Liver (tissue), 9 donors: ENCODE results near the gene KRTAP12-4. TPM values are rescaled to one million over a fixed set of nuclear protein-coding genes. Genes with fewer than 3 reads are reported as not detected.
"Not testable (repeated sequence)": the region's sequence is repeated elsewhere in the genome, so short reads cannot be mapped to it uniquely, and the experiment has no call there.

ENCODE experiments used
- DNase-seq: peaks from one replicate; pipeline ENCODE4 v3.0.0-alpha.2; 2017; ENCODE audit warnings: low spot score
- H3K27ac ChIP-seq, 2 donors: one replicate each; pipeline ENCODE4 v1.7.0; 2013; ENCODE audit warnings: inconsistent platforms in 2 of 2, low read length in 2 of 2, control low read depth in 1 of 2, low read depth in 1 of 2, mild to moderate bottlenecking in 1 of 2
- H3K27me3 ChIP-seq, 4 donors: one replicate each; pipeline versions ENCODE4 v1.6.1 to v1.7.0; 2013; ENCODE audit warnings: low read length in 3 of 4, inconsistent platforms in 1 of 4, mild to moderate bottlenecking in 1 of 4, moderate library complexity in 1 of 4; ENCODE audit not compliant: control insufficient read depth in 4 of 4, insufficient read depth in 4 of 4
- H3K36me3 ChIP-seq, 4 donors: one replicate each; pipeline versions ENCODE4 v1.6.1 to v1.7.0; 2013; ENCODE audit warnings: low read length in 3 of 4, mild to moderate bottlenecking in 3 of 4, low read depth in 1 of 4, moderate library complexity in 1 of 4; ENCODE audit not compliant: control insufficient read depth in 4 of 4, insufficient read depth in 3 of 4
- H3K4me1 ChIP-seq, 4 donors: one replicate each; pipeline versions ENCODE4 v1.6.1 to v1.7.0; 2013; ENCODE audit warnings: low read length in 3 of 4, mild to moderate bottlenecking in 3 of 4, moderate library complexity in 1 of 4; ENCODE audit not compliant: control insufficient read depth in 4 of 4, insufficient read depth in 4 of 4
- H3K4me3 ChIP-seq, 3 donors: one replicate each; pipeline versions ENCODE4 v1.6.1 to v1.7.0; 2013; ENCODE audit warnings: low read length in 3 of 3, control low read depth in 1 of 3, low read depth in 1 of 3, mild to moderate bottlenecking in 1 of 3
- H3K9ac ChIP-seq, 2 donors: one replicate each; pipeline ENCODE4 v1.7.0; 2013; ENCODE audit warnings: low read length in 2 of 2, mild to moderate bottlenecking in 2 of 2, moderate library complexity in 2 of 2, control low read depth in 1 of 2, low read depth in 1 of 2
- H3K9me3 ChIP-seq, 4 donors: one replicate each; pipeline versions ENCODE4 v1.6.1 to v1.7.0; 2013; ENCODE audit warnings: low read length in 3 of 4; ENCODE audit not compliant: control insufficient read depth in 4 of 4
- EGR1 ChIP-seq, 2 donors: IDR thresholded peaks; 2 replicates each; pipeline ENCODE4 v1.6.1; 2016 to 2018; ENCODE audit warnings: antibody characterized with exemption in 2 of 2, low read depth in 2 of 2
- FOXA1 ChIP-seq: IDR thresholded peaks from 2 replicates; pipeline ENCODE4 v1.6.1; 2016; ENCODE audit warnings: antibody characterized with exemption
- FOXA2 ChIP-seq: IDR thresholded peaks from 2 replicates; pipeline ENCODE4 v1.6.1; 2016; ENCODE audit warnings: antibody characterized with exemption
- HNF4A ChIP-seq, 2 donors: conservative IDR thresholded peaks; 2 replicates each; pipeline ENCODE4 v1.6.1; 2016; ENCODE audit warnings: antibody characterized with exemption in 2 of 2, mild to moderate bottlenecking in 2 of 2
- HNF4G ChIP-seq: IDR thresholded peaks from 2 replicates; pipeline ENCODE4 v1.6.1; 2016; ENCODE audit warnings: antibody characterized with exemption
- JUND ChIP-seq, 2 donors: IDR thresholded peaks; 2 replicates each; pipeline ENCODE4 v1.6.1; 2016; ENCODE audit warnings: antibody characterized with exemption in 2 of 2
- NR2F2 ChIP-seq: IDR thresholded peaks from 2 replicates; pipeline ENCODE4 v1.6.1; 2016; ENCODE audit warnings: antibody characterized with exemption
- RAD21 ChIP-seq, 2 donors: IDR thresholded peaks; 2 replicates each; pipeline ENCODE4 v1.6.1; 2016; ENCODE audit warnings: antibody characterized with exemption in 2 of 2, mild to moderate bottlenecking in 2 of 2
- RXRA ChIP-seq, 2 donors: IDR thresholded peaks; 2 replicates each; pipeline ENCODE4 v1.6.1; 2017 to 2018; ENCODE audit warnings: antibody characterized with exemption in 2 of 2, mild to moderate bottlenecking in 1 of 2
- TAF1 ChIP-seq: conservative IDR thresholded peaks from 2 replicates; pipeline ENCODE4 v1.6.1; 2016; ENCODE audit warnings: antibody characterized with exemption, mild to moderate bottlenecking
- WGBS: extraction: QIAGEN DNeasy Blood & Tissue Kit; methylation state at CpG from one replicate; pipeline ENCODE4 v1.1.7; 2013; 5-methylcytosine and 5-hydroxymethylcytosine counted together
- polyA plus RNA-seq, 2 donors: library from polyadenylated mRNA; stranded (reverse) in 1 of 2; unstranded in 1 of 2; fragments of 200-250 nt in 1 of 2; fragments of >200 nt in 1 of 2; fragmentation: Nextera tagmentation in 1 of 2; extraction: Ambion mirVana in 1 of 2; gene quantifications; one replicate each; pipeline versions ENCODE4 v1.2.1 to v1.2.3, GENCODE V29; 2013 to 2015
- total RNA-seq, 2 donors: library from RNA; depleted of rRNA; stranded (reverse); fragments of >200 nt; gene quantifications; one replicate each; pipeline ENCODE4 v1.2.3, GENCODE V29; 2014
- TF ChIP-seq, protein P1 (sequence below): IDR thresholded peaks from 2 replicates; pipeline ENCODE4 v1.6.1; 2016; ENCODE audit warnings: antibody characterized with exemption, mild to moderate bottlenecking
- TF ChIP-seq, protein P2 (sequence below): IDR thresholded peaks from 2 replicates; pipeline ENCODE4 v1.6.1; 2016; ENCODE audit warnings: antibody characterized with exemption
- TF ChIP-seq, protein P3 (sequence below): IDR thresholded peaks from 2 replicates; pipeline ENCODE4 v1.6.1; 2016; ENCODE audit warnings: antibody characterized with exemption
- TF ChIP-seq, protein P4 (sequence below): IDR thresholded peaks from 2 replicates; pipeline ENCODE4 v1.6.1; 2016; ENCODE audit warnings: antibody characterized with exemption
- TF ChIP-seq, protein P5 (sequence below): fragments of 150-350 bp; IDR thresholded peaks from 2 replicates; pipeline ENCODE4 v1.5.1; 2017; ENCODE audit warnings: improper control_type of control experiment, low read depth, low read length; ENCODE audit not compliant: missing input control
- donor health status: healthy.
- donor health status: healthy.
- donor health status: healthy.
- donor health status: healthy.
- donor health status: healthy.

The KRTAP12-4 gene
- total and polyA plus RNA-seq, 4 donors, result not detected

DNA sequence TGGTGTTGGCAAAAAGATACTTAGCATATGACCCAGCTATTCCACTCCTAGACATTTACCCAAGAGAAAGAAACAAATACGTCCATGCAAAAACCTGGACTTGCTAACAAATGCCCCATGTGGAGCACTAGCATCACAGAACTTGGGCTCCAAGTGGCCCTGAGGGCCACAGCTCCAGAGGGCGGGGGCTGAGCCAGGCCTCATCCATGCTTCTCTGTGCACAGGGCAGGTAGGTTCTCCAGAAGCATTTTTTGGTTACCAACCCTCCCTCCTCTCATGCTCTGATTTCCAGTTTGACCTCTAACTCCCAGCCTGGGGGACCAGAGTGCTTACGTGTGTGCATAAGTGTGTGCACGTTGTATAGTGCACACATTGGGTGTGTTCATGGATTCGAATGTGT is 10.2 kb upstream of the KRTAP12-4 start:
- Histone ChIP-seq H3K9me3 (no peaks in the 10 kb centered on the region), H3K27me3 (peaks cover 0 to 4% (median 0%) of the 10 kb centered on the region in 4 donors), H3K36me3 (no peaks in the 10 kb centered on the region), H3K9ac (no peak overlapping the region), H3K4me3 (no peak overlapping the region), H3K27ac (no peak overlapping the region), H3K4me1 (no peaks in the 10 kb centered on the region)
- TF ChIP-seq, protein P1, sequence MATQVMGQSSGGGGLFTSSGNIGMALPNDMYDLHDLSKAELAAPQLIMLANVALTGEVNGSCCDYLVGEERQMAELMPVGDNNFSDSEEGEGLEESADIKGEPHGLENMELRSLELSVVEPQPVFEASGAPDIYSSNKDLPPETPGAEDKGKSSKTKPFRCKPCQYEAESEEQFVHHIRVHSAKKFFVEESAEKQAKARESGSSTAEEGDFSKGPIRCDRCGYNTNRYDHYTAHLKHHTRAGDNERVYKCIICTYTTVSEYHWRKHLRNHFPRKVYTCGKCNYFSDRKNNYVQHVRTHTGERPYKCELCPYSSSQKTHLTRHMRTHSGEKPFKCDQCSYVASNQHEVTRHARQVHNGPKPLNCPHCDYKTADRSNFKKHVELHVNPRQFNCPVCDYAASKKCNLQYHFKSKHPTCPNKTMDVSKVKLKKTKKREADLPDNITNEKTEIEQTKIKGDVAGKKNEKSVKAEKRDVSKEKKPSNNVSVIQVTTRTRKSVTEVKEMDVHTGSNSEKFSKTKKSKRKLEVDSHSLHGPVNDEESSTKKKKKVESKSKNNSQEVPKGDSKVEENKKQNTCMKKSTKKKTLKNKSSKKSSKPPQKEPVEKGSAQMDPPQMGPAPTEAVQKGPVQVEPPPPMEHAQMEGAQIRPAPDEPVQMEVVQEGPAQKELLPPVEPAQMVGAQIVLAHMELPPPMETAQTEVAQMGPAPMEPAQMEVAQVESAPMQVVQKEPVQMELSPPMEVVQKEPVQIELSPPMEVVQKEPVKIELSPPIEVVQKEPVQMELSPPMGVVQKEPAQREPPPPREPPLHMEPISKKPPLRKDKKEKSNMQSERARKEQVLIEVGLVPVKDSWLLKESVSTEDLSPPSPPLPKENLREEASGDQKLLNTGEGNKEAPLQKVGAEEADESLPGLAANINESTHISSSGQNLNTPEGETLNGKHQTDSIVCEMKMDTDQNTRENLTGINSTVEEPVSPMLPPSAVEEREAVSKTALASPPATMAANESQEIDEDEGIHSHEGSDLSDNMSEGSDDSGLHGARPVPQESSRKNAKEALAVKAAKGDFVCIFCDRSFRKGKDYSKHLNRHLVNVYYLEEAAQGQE, result no peak
- TF ChIP-seq JUND (IDR thresholded peaks at IDR 0.05), result no peak
- TF ChIP-seq NR2F2, result no peak
- TF ChIP-seq TAF1, result no peak
- TF ChIP-seq, protein P2, sequence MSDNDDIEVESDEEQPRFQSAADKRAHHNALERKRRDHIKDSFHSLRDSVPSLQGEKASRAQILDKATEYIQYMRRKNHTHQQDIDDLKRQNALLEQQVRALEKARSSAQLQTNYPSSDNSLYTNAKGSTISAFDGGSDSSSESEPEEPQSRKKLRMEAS, result no peak
- TF ChIP-seq RAD21 (IDR thresholded peaks at IDR 0.05), result no peak
- no peak for TF ChIP-seq FOXA1
- no peak for TF ChIP-seq FOXA2
- no peak for TF ChIP-seq HNF4G
- no peak for TF ChIP-seq EGR1 (IDR thresholded peaks at IDR 0.05; ENCODE audit: low read depth in 2 of 2)
- no peak for TF ChIP-seq RXRA (IDR thresholded peaks at IDR 0.05)
- WGBS, result 77% methylated on average over 5 of the region's 5 CpGs
- no peak for DNase-seq

DNA sequence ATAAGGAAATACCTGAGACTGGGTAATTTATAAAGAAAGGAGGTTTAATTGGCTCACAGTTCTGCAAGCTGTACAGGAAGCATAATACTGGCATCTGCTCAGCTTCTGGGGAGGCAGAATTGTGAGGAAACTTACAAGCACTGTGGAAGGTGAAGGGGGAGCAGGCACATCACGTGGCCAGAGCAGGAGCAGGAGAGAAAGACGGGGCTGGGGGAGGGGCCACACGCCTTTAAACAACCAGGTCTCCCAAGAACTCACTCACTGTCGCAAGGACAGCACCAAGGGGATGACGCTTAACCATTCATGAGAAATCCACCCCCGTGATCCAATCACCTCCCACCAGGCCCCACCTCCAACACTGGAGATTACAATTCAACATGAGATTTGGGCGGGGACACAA is 7.1 kb upstream of the KRTAP12-4 start:
- H3K4me1 ChIP-seq, H3K27me3 ChIP-seq, H3K27ac ChIP-seq, DNase-seq, H3K4me3 ChIP-seq, H3K9ac ChIP-seq, H3K36me3 ChIP-seq, H3K9me3 ChIP-seq: not testable (repeated sequence)
- WGBS, result 55% methylated on average over 7 of the region's 7 CpGs

DNA sequence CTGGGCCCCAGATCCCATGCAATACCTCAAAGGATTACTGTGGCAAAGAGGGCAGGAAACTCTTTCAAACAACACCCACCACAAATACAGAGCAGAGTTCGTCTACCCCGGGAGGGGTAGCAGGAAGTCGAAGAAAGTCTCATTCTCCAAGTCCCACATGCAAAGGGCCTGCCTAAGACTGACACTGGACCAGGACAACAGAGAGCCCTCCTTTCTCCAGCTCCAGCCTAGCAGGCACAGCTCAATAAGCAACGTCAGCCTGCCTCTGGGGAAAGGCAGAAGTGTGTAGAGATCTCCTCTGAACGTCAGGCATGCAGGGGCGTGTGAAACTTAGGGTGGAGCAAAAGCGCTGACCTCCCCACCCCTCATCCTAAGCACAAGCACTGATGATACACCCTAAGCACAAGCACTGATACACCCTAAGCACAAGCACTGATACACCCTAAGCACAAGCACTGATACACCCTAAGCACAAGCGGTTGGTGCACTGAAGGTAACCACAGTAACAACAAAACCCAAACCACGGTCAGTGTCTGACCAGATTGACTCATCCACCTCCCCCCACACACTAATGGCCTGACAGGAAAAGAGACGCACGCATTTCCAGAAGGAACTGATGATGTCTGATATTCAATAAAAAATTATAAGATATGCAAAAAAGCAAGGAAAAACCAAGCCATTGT is 4.6 kb upstream of the KRTAP12-4 start:
- H3K4me3 ChIP-seq, result no peak overlapping the region
- no peaks in the 10 kb centered on the region for H3K36me3 ChIP-seq
- no peaks in the 10 kb centered on the region for H3K27me3 ChIP-seq
- H3K9me3 ChIP-seq, result peaks cover 0 to 5% (median 0%) of the 10 kb centered on the region in 4 donors
- no peak overlapping the region for H3K9ac ChIP-seq
- H3K4me1 ChIP-seq, result no peaks in the 10 kb centered on the region
- DNase-seq, result no peak
- H3K27ac ChIP-seq, result no peak overlapping the region
- WGBS, result 51% methylated on average over 11 of the region's 11 CpGs
- TF ChIP-seq, protein P3, sequence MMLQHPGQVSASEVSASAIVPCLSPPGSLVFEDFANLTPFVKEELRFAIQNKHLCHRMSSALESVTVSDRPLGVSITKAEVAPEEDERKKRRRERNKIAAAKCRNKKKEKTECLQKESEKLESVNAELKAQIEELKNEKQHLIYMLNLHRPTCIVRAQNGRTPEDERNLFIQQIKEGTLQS, result no peak
- no peak for TF ChIP-seq RAD21 (IDR thresholded peaks at IDR 0.05)
- TF ChIP-seq, protein P2, result no peak
- no peak for TF ChIP-seq RXRA (IDR thresholded peaks at IDR 0.05)
- TF ChIP-seq, protein P4, sequence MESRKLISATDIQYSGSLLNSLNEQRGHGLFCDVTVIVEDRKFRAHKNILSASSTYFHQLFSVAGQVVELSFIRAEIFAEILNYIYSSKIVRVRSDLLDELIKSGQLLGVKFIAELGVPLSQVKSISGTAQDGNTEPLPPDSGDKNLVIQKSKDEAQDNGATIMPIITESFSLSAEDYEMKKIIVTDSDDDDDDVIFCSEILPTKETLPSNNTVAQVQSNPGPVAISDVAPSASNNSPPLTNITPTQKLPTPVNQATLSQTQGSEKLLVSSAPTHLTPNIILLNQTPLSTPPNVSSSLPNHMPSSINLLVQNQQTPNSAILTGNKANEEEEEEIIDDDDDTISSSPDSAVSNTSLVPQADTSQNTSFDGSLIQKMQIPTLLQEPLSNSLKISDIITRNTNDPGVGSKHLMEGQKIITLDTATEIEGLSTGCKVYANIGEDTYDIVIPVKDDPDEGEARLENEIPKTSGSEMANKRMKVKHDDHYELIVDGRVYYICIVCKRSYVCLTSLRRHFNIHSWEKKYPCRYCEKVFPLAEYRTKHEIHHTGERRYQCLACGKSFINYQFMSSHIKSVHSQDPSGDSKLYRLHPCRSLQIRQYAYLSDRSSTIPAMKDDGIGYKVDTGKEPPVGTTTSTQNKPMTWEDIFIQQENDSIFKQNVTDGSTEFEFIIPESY, result no peak
- TF ChIP-seq EGR1 (IDR thresholded peaks at IDR 0.05; ENCODE audit: low read depth in 2 of 2), result no peak
- TF ChIP-seq FOXA2, result no peak
- TF ChIP-seq, protein P5, sequence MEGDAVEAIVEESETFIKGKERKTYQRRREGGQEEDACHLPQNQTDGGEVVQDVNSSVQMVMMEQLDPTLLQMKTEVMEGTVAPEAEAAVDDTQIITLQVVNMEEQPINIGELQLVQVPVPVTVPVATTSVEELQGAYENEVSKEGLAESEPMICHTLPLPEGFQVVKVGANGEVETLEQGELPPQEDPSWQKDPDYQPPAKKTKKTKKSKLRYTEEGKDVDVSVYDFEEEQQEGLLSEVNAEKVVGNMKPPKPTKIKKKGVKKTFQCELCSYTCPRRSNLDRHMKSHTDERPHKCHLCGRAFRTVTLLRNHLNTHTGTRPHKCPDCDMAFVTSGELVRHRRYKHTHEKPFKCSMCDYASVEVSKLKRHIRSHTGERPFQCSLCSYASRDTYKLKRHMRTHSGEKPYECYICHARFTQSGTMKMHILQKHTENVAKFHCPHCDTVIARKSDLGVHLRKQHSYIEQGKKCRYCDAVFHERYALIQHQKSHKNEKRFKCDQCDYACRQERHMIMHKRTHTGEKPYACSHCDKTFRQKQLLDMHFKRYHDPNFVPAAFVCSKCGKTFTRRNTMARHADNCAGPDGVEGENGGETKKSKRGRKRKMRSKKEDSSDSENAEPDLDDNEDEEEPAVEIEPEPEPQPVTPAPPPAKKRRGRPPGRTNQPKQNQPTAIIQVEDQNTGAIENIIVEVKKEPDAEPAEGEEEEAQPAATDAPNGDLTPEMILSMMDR, result no peak
- TF ChIP-seq NR2F2, result no peak
- TF ChIP-seq, protein P1, result no peak
- TF ChIP-seq TAF1, result no peak
- TF ChIP-seq HNF4A (conservative IDR thresholded peaks at IDR 0.05), result no peak
